HG02642 (cell line): ENCODE measurements around the gene STATH.
"Not testable (repeated sequence)": the region's sequence is repeated elsewhere in the genome, so short reads cannot be mapped to it uniquely, and the experiment has no call there.

Experiments used
- ATAC-seq: cut with Tn5 transposase; IDR thresholded peaks from one replicate; pipeline ENCODE4 v1.9.1; 2021; ENCODE audit warnings: mild to moderate bottlenecking; ENCODE audit not compliant: unreplicated experiment, poor library complexity

Gene STATH

GRCh38 chr4:70050138-70050537 is 54.4 kb downstream of the STATH start, which contains the start of gene HTN1:
TSS of gene HTN1 (plus strand) at chr4:70050438. CDS start at chr4:70053077, 2,639 bp downstream.
- not testable (repeated sequence) for ATAC-seq
